Gastrocnemius medialis (tissue), 4 donors: ENCODE measurements around the gene COA1.
"Not testable (repeated sequence)": the region's sequence is repeated elsewhere in the genome, so short reads cannot be mapped to it uniquely, and the experiment has no call there.

Experiments used
- CTCF ChIP-seq, 5 experiments: fragments of 450-650 bp in 3 of 5; fragments of 200-600 bp in 2 of 5; sonication (generic) in 2 of 5; IDR thresholded peaks in 4 of 5; conservative IDR thresholded peaks in 1 of 5; 1 replicate in 4 of 5; 2 replicates in 1 of 5; pipeline ENCODE4 v1.5.1; 2016 to 2019; ENCODE audit warnings: antibody characterized with exemption in 5 of 5, mild to moderate bottlenecking in 3 of 5, moderate library complexity in 3 of 5
- POLR2A ChIP-seq, 2 donors: fragments of 450-650 bp; IDR thresholded peaks; one replicate each; pipeline ENCODE4 v1.6.1; 2017; ENCODE audit warnings: antibody characterized with exemption in 2 of 2, mild to moderate bottlenecking in 2 of 2, moderate library complexity in 2 of 2

- not testable (repeated sequence) for TF ChIP-seq CTCF (IDR thresholded peaks at IDR 0.05 in 4 of 5, conservative IDR thresholded peaks at IDR 0.05 in 1 of 5); POLR2A (IDR thresholded peaks at IDR 0.05)
Measured at GRCh38 chr7:43627798-43628197, 101.5 kb downstream of the COA1 start.
